Glutamatergic neuron (in vitro differentiated cells): ENCODE data around the gene RAB5B. TPM values are rescaled to one million over a fixed set of nuclear protein-coding genes. Genes with fewer than 3 reads are reported as not detected.
"Not testable (repeated sequence)": the region's sequence is repeated elsewhere in the genome, so short reads cannot be mapped to it uniquely, and the experiment has no call there.

Experiments used
- DNase-seq: peaks from one replicate; pipeline ENCODE4 v3.0.0; 2022
- H3K27ac Mint-ChIP-seq: one replicate; pipeline ENCODE4 v1.8.0; 2020; ENCODE audit warnings: mild to moderate bottlenecking, mixed read lengths, inconsistent platforms; ENCODE audit not compliant: unreplicated experiment
- H3K27me3 Mint-ChIP-seq: one replicate; pipeline ENCODE4 v1.8.0; 2020; ENCODE audit warnings: mild to moderate bottlenecking, moderate library complexity, mixed read lengths, inconsistent platforms; ENCODE audit not compliant: unreplicated experiment
- H3K36me3 Mint-ChIP-seq: one replicate; pipeline ENCODE4 v1.8.0; 2020; ENCODE audit warnings: mild to moderate bottlenecking, mixed read lengths, inconsistent platforms; ENCODE audit not compliant: unreplicated experiment
- H3K4me1 Mint-ChIP-seq: one replicate; pipeline ENCODE4 v1.8.0; 2020; ENCODE audit warnings: mild to moderate bottlenecking, low read depth, mixed read lengths, inconsistent platforms; ENCODE audit not compliant: unreplicated experiment
- H3K4me3 Mint-ChIP-seq: one replicate; pipeline ENCODE4 v1.8.0; 2020; ENCODE audit warnings: mild to moderate bottlenecking, mixed read lengths, inconsistent platforms; ENCODE audit not compliant: unreplicated experiment
- H3K9me3 Mint-ChIP-seq: one replicate; pipeline ENCODE4 v1.8.0; 2020; ENCODE audit warnings: mild to moderate bottlenecking, moderate library complexity, mixed read lengths, inconsistent platforms; ENCODE audit not compliant: unreplicated experiment
- CTCF ChIP-seq: fragments of 200-600 bp; sonication (generic); IDR thresholded peaks from one replicate; pipeline ENCODE4 v1.5.0; 2021; ENCODE audit not compliant: partially characterized antibody, unreplicated experiment
- total RNA-seq: library from RNA; stranded (reverse); fragmentation: NEBNext Ultra II Directional; extraction: Animal tissue kit (Norgen Biotek cat#: 25700); gene quantifications from one replicate; pipeline ENCODE4 v1.2.1, GENCODE V29; 2021; ENCODE audit not compliant: unreplicated experiment

RAB5B gene
- total RNA-seq, 1 donor from 2014 or later: 170 TPM

- no peak for TF ChIP-seq CTCF
- Mint-ChIP-seq H3K9me3 (peaks cover 1% of the 10 kb centered on the region), H3K27me3 (no peaks in the 10 kb centered on the region), H3K27ac (no peak overlapping the region), H3K4me1 (peaks cover 11% of the 10 kb centered on the region), H3K36me3 (peaks cover 4% of the 10 kb centered on the region), H3K4me3 (no peak overlapping the region)
- peak; percentile 62 for DNase-seq
These were observed 441 bp downstream of the RAB5B start for GRCh38 chr12:55974308-55974730.

- TF ChIP-seq CTCF: no peak
- peaks cover 11% of the 10 kb centered on the region for H3K4me1 Mint-ChIP-seq
- no peak overlapping the region for H3K27ac Mint-ChIP-seq
- H3K27me3 Mint-ChIP-seq: peaks cover 2% of the 10 kb centered on the region
- peaks cover 1% of the 10 kb centered on the region for H3K9me3 Mint-ChIP-seq
- H3K4me3 Mint-ChIP-seq: no peak overlapping the region
- no peak for DNase-seq
- peaks cover 4% of the 10 kb centered on the region for H3K36me3 Mint-ChIP-seq
These were observed 4.5 kb downstream of the RAB5B start for GRCh38 chr12:55978393-55978792.

- H3K27me3 Mint-ChIP-seq: peaks cover 2% of the 10 kb centered on the region
These were observed 5.2 kb downstream of the RAB5B start for GRCh38 chr12:55979069-55979468.

GRCh38 chr12:55981882-55982281 lies 8.0 kb downstream of the RAB5B start:
- H3K9me3 Mint-ChIP-seq, H3K4me3 Mint-ChIP-seq, H3K36me3 Mint-ChIP-seq, H3K4me1 Mint-ChIP-seq, H3K27me3 Mint-ChIP-seq, DNase-seq, H3K27ac Mint-ChIP-seq: not testable (repeated sequence)

More at GRCh38 chr12:55979069-55979468, 5.2 kb downstream of the RAB5B start:
- Mint-ChIP-seq H3K27ac (no peak overlapping the region), H3K9me3 (peaks cover 1% of the 10 kb centered on the region), H3K4me3 (no peak overlapping the region), H3K4me1 (peaks cover 11% of the 10 kb centered on the region), H3K36me3 (peaks cover 4% of the 10 kb centered on the region)
- no peak for DNase-seq
- no peak for TF ChIP-seq CTCF

GRCh38 chr12:55982319-55982936 lies 8.6 kb downstream of the RAB5B start:
- DNase-seq: no peak
- Mint-ChIP-seq H3K36me3 (no peaks in the 10 kb centered on the region), H3K27me3 (peaks cover 2% of the 10 kb centered on the region), H3K4me1 (peaks cover 8% of the 10 kb centered on the region), H3K9me3 (no peaks in the 10 kb centered on the region), H3K27ac (no peak overlapping the region), H3K4me3 (no peak overlapping the region)
- no peak for TF ChIP-seq CTCF
